Measurements from ENCODE around the gene NDUFS6.

NDUFS6 gene

DNA sequence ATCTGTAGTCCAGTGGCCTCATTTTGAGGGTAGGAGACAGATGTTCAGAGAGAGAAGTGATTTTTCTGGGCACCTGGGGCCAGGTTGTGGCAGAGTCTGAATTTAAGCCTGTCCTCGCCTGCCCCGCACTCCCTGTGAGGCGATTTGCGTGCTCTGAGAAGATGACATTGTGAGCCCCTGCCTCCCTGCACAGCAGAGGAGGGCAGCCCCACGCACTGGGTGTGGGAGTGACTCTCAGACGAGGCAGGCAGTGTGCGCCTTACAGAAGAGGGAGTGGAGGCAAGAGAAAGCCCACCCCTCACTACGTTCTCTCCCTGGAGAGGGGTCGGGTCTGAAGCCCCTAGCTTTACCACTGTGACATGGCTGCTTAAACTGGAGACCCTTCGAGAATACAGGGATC lies 45.8 kb downstream of the NDUFS6 start:
- peaks cover 12% of the 10 kb centered on the region in 2 donors for H3K27me3 ChIP-seq (ENCODE audit: control insufficient read depth in 2 of 2, insufficient read depth in 2 of 2, low read length in 2 of 2)
- no peak overlapping the region for H3K27ac ChIP-seq (ENCODE audit: low read depth in 2 of 2, low read length in 2 of 2)
- no peaks in the 10 kb centered on the region for H3K9me3 ChIP-seq (ENCODE audit: control insufficient read depth in 2 of 2, low read length in 2 of 2)
- no peaks in the 10 kb centered on the region for H3K36me3 ChIP-seq (ENCODE audit: control insufficient read depth in 2 of 2, insufficient read depth in 2 of 2, low read length in 2 of 2)
- H3K4me3 ChIP-seq (ENCODE audit: low read length in 2 of 2) = no peak overlapping the region
- H3K9ac ChIP-seq (ENCODE audit: low read depth in 1 of 2, low read length in 2 of 2) = no peak overlapping the region
- no peaks in the 10 kb centered on the region for H3K4me1 ChIP-seq (ENCODE audit: control insufficient read depth in 2 of 2, insufficient read depth in 2 of 2, low read length in 2 of 2)

DNA sequence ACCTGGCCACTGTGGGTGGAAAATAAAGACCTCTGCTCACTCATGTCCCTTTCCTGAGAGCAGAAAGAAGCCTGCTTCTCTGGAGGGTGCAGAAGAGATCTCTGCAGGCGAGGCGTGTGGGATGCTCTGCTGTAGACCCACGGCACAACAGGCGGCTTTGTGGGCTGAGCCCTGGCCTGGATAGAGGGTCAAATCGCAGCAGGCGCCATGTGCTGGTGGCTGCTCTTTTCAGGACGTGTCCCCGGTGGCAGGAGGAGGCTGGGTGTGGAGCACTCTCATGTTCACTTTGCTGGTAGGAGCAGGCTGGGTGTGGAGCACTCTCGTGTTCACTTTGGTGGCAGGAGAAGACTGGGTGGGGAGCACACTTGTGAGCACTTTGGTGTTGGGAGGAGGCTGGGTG lies 46.4 kb downstream of the NDUFS6 start:
- Histone ChIP-seq H3K9ac (ENCODE audit: low read depth in 1 of 2, low read length in 2 of 2) (no peak overlapping the region), H3K4me3 (ENCODE audit: low read length in 2 of 2) (no peak overlapping the region), H3K4me1 (ENCODE audit: control insufficient read depth in 2 of 2, insufficient read depth in 2 of 2, low read length in 2 of 2) (no peaks in the 10 kb centered on the region), H3K9me3 (ENCODE audit: control insufficient read depth in 2 of 2, low read length in 2 of 2) (no peaks in the 10 kb centered on the region), H3K27ac (ENCODE audit: low read depth in 2 of 2, low read length in 2 of 2) (no peak overlapping the region), H3K27me3 (ENCODE audit: control insufficient read depth in 2 of 2, insufficient read depth in 2 of 2, low read length in 2 of 2) (peaks cover 11 to 12% of the 10 kb centered on the region in 2 donors), H3K36me3 (ENCODE audit: control insufficient read depth in 2 of 2, insufficient read depth in 2 of 2, low read length in 2 of 2) (no peaks in the 10 kb centered on the region)

DNA sequence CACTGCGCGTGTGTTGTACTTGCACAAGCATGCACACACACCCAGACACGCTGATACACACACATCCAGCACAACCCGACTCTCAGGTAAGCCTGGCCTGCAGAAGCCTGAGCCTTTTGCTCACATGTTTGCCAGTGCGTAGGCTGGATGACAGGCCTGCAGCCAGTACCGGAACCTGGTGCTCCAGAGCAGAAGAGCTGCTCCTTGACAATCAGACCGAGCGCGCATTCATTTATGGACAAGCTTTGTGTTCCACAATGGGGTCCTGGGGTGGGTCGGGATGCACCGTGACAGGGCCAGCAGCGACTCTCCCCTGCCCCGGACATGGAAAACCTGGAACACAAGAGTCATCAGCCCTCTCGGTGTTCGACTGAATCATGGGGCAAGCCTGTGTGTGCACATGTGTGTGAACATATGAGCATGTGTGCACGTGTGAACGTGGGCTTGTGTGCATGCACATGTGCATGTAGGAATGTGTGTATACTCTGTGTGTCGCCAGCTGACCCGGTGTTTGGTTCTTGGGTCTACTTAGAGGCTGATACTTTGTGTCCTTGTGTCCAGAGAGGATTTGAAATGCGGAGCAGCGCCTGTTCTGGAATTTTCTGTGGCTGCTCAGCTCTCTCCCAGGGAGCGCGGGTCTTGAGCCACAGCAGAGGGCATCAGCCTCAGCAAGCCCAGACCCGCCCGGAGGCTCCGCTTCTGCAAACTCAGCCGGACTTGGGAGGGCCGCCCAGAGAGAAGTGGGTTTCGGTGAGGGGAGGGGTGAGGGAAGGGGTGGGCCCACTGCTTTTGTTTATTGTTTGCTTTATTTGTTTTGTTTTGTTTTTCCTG lies 49.3 kb downstream of the NDUFS6 start:
- H3K9ac ChIP-seq (ENCODE audit: low read depth in 1 of 2, low read length in 2 of 2) = no peak overlapping the region

DNA sequence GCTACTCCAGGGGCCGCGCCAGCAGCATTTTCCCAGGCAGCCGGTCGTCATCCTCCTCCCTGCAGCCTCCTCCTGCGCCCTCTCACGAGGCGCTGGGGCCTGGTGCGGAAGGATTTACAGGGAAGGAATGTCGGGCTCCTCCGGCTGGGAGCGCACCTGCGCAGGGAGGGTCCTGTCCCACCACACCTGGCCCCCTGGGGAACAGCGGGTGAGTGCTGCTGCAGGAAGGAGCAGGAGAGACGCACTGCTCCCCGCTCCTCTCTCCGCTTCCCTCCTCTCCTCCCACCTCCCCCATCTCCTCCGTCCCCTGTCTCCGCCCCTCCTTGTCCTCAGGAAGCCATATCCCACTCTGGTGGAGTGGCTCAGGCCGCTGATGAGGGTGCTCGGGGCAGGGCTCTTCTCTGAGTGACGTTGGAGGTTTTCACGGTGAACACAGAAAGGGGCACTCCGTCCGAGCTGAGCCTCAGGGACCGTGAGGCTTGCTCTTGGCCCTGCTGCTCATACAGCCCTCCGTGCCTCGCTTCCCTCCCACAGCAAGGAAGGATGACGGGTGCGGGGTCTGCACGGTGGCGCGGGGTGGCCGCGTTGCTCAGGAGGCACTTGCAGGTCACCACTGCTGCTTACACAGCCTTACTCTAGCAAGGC lies 50.2 kb downstream of the NDUFS6 start:
- H3K4me3 ChIP-seq (ENCODE audit: low read length in 2 of 2) = no peak overlapping the region
- H3K27me3 ChIP-seq (ENCODE audit: control insufficient read depth in 2 of 2, insufficient read depth in 2 of 2, low read length in 2 of 2) = peaks cover 14 to 17% of the 10 kb centered on the region in 2 donors
- no peaks in the 10 kb centered on the region for H3K4me1 ChIP-seq (ENCODE audit: control insufficient read depth in 2 of 2, insufficient read depth in 2 of 2, low read length in 2 of 2)
- H3K36me3 ChIP-seq (ENCODE audit: control insufficient read depth in 2 of 2, insufficient read depth in 2 of 2, low read length in 2 of 2) = no peaks in the 10 kb centered on the region
- H3K9me3 ChIP-seq (ENCODE audit: control insufficient read depth in 2 of 2, low read length in 2 of 2) = no peaks in the 10 kb centered on the region
- H3K9ac ChIP-seq (ENCODE audit: low read depth in 1 of 2, low read length in 2 of 2) = no peak overlapping the region
- no peak overlapping the region for H3K27ac ChIP-seq (ENCODE audit: low read depth in 2 of 2, low read length in 2 of 2)

More for the DNA sequence above, 49.3 kb downstream of the NDUFS6 start:
- Histone ChIP-seq H3K27me3 (ENCODE audit: control insufficient read depth in 2 of 2, insufficient read depth in 2 of 2, low read length in 2 of 2) (peaks cover 14 to 17% of the 10 kb centered on the region in 2 donors), H3K4me3 (ENCODE audit: low read length in 2 of 2) (no peak overlapping the region), H3K9me3 (ENCODE audit: control insufficient read depth in 2 of 2, low read length in 2 of 2) (no peaks in the 10 kb centered on the region), H3K4me1 (ENCODE audit: control insufficient read depth in 2 of 2, insufficient read depth in 2 of 2, low read length in 2 of 2) (no peaks in the 10 kb centered on the region), H3K36me3 (ENCODE audit: control insufficient read depth in 2 of 2, insufficient read depth in 2 of 2, low read length in 2 of 2) (no peaks in the 10 kb centered on the region), H3K27ac (ENCODE audit: low read depth in 2 of 2, low read length in 2 of 2) (no peak overlapping the region)

DNA sequence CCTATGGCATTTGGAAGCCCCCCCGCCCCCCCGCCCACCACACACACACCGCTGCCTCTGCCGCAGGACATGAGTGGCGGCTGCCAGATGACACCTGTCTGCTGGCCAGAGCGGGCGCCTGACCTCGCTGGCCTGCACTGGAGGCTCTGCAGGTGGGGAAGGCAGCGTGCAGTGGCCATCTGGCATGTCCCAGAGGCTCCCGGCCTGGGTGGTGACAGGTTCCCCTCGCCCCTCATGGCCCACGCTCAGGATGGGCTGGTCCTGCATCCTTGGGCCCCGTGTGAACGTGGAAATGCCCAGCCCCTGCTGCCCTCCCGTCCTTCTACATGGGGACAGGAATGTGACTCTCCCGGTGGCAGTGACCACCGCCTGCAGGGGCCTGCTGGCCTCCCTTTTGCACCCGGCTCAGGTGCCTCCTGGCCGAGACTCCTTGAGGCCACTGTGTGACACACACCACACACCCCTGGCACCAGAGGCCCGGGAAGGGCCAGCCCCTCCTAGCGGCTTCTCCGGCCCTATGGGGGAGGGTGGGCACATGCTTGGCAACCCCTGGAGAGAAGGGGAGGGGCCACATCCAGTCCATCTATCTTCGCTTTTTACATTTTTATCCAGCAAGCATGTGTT lies 51.2 kb downstream of the NDUFS6 start:
- Histone ChIP-seq H3K4me3 (ENCODE audit: low read length in 2 of 2) (no peak overlapping the region), H3K27me3 (ENCODE audit: control insufficient read depth in 2 of 2, insufficient read depth in 2 of 2, low read length in 2 of 2) (peaks cover 14 to 17% of the 10 kb centered on the region in 2 donors), H3K36me3 (ENCODE audit: control insufficient read depth in 2 of 2, insufficient read depth in 2 of 2, low read length in 2 of 2) (no peaks in the 10 kb centered on the region), H3K9ac (ENCODE audit: low read depth in 1 of 2, low read length in 2 of 2) (no peak overlapping the region), H3K9me3 (ENCODE audit: control insufficient read depth in 2 of 2, low read length in 2 of 2) (no peaks in the 10 kb centered on the region), H3K4me1 (ENCODE audit: control insufficient read depth in 2 of 2, insufficient read depth in 2 of 2, low read length in 2 of 2) (no peaks in the 10 kb centered on the region), H3K27ac (ENCODE audit: low read depth in 2 of 2, low read length in 2 of 2) (no peak overlapping the region)

DNA sequence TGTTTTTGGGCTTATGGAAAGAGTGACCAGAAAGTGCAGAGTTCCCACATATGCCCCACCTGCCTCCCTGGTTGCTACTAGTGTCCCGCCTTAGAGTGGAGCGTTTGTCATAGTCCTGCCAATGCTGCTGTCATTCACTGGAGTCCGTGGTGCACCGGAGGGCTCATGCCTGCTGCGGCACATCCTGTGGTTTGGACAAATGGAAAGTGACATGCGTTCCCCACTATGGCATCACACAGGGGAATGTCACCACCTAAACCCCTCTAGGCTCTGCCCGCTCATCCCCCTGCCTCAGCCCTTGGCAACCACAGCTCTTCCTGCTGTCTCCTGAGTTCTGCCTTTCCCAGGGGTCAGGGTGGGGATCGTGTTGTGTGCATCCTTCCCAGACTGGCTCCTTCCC lies 52.3 kb downstream of the NDUFS6 start:
- H3K9me3 ChIP-seq (ENCODE audit: control insufficient read depth in 2 of 2, low read length in 2 of 2) = no peaks in the 10 kb centered on the region
- peaks cover 14 to 17% of the 10 kb centered on the region in 2 donors for H3K27me3 ChIP-seq (ENCODE audit: control insufficient read depth in 2 of 2, insufficient read depth in 2 of 2, low read length in 2 of 2)
- no peaks in the 10 kb centered on the region for H3K36me3 ChIP-seq (ENCODE audit: control insufficient read depth in 2 of 2, insufficient read depth in 2 of 2, low read length in 2 of 2)
- H3K9ac ChIP-seq (ENCODE audit: low read depth in 1 of 2, low read length in 2 of 2) = no peak overlapping the region
- no peaks in the 10 kb centered on the region for H3K4me1 ChIP-seq (ENCODE audit: control insufficient read depth in 2 of 2, insufficient read depth in 2 of 2, low read length in 2 of 2)
- no peak overlapping the region for H3K4me3 ChIP-seq (ENCODE audit: low read length in 2 of 2)
- H3K27ac ChIP-seq (ENCODE audit: low read depth in 2 of 2, low read length in 2 of 2) = no peak overlapping the region

DNA sequence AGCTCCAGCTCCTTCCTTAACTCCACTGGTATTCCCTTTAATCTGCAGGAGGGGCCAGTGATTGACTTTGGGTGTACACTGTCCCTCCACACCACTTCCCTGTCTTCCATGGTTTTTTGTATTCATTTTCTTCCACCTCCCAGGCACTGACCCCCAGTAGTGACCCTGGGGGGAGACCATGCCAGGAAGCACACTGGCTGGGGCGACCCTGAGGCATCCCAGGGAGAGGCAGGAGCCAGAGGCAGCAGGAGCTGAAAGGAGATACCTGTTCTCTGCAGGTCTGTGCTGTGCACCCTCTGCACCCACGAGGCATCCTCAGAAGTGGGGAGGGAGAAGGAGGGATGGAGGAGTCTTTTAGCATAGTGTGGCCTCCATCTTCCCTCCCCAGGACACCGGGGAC lies 53.9 kb downstream of the NDUFS6 start:
- H3K4me3 ChIP-seq (ENCODE audit: low read length in 2 of 2) = no peak overlapping the region
- H3K27me3 ChIP-seq (ENCODE audit: control insufficient read depth in 2 of 2, insufficient read depth in 2 of 2, low read length in 2 of 2) = peaks cover 9 to 15% of the 10 kb centered on the region in 2 donors
- H3K9me3 ChIP-seq (ENCODE audit: control insufficient read depth in 2 of 2, low read length in 2 of 2) = no peaks in the 10 kb centered on the region

DNA sequence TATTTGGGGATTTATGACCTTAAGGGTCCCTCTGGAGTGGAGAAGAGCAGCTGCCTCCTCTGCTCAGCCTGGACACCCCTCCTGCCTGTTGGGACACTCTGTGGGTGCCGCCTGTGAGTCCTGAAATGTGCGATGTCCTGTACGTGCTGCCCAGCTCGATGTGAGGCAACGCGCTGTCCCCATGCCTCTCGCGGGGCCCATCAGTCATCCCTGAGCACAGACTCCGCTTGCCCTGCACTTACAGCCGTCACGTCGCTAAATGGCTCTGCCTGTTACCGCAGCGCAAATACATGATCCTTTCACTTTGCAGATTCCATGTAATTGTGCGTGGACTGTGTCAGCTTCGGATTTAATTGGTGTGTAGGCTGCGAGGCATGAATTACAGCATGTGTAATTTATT lies 54.4 kb downstream of the NDUFS6 start:
- Histone ChIP-seq H3K36me3 (ENCODE audit: control insufficient read depth in 2 of 2, insufficient read depth in 2 of 2, low read length in 2 of 2) (no peaks in the 10 kb centered on the region), H3K27ac (ENCODE audit: low read depth in 2 of 2, low read length in 2 of 2) (no peak overlapping the region), H3K4me1 (ENCODE audit: control insufficient read depth in 2 of 2, insufficient read depth in 2 of 2, low read length in 2 of 2) (no peaks in the 10 kb centered on the region), H3K4me3 (ENCODE audit: low read length in 2 of 2) (no peak overlapping the region), H3K9ac (ENCODE audit: low read depth in 1 of 2, low read length in 2 of 2) (no peak overlapping the region), H3K9me3 (ENCODE audit: control insufficient read depth in 2 of 2, low read length in 2 of 2) (no peaks in the 10 kb centered on the region), H3K27me3 (ENCODE audit: control insufficient read depth in 2 of 2, insufficient read depth in 2 of 2, low read length in 2 of 2) (peaks cover 7 to 10% of the 10 kb centered on the region in 2 donors)

More for the DNA sequence above, 53.9 kb downstream of the NDUFS6 start:
- Histone ChIP-seq H3K36me3 (ENCODE audit: control insufficient read depth in 2 of 2, insufficient read depth in 2 of 2, low read length in 2 of 2) (no peaks in the 10 kb centered on the region), H3K4me1 (ENCODE audit: control insufficient read depth in 2 of 2, insufficient read depth in 2 of 2, low read length in 2 of 2) (no peaks in the 10 kb centered on the region), H3K9ac (ENCODE audit: low read depth in 1 of 2, low read length in 2 of 2) (no peak overlapping the region), H3K27ac (ENCODE audit: low read depth in 2 of 2, low read length in 2 of 2) (no peak overlapping the region)

DNA sequence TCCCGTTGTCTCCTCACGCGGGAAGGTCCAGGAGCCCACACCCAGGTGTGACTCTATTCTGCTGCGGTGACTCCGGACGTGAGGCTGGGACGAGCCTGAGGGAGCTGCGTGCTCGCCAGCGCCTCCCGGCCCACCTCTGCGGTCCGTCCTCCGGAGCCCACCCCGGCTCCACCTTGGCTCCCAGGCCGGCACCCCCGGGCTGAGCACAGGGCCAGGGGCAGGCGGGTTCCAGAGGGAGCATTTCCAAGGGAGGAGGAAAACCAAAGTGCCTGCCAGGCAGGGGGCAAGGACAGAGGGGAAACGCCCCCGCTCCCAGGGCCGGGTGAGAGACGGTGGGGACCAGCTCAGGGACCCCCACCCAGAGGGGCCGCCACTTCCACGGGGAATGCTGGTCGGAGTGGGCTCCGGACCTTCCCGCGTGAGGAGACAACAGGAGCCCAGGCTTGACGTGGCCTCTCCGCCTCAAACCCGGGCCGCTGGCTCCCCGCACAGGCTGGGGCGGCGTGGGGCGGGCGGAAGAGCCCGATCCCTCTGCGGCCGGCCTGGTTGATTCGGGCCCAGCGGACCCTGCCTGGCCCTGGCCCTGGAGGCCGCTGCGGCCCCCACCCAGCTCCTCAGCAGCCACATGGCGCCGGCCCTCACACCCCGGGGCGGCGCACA lies 55.5 kb downstream of the NDUFS6 start:
- no peak overlapping the region for H3K9ac ChIP-seq (ENCODE audit: low read depth in 1 of 2, low read length in 2 of 2)

DNA sequence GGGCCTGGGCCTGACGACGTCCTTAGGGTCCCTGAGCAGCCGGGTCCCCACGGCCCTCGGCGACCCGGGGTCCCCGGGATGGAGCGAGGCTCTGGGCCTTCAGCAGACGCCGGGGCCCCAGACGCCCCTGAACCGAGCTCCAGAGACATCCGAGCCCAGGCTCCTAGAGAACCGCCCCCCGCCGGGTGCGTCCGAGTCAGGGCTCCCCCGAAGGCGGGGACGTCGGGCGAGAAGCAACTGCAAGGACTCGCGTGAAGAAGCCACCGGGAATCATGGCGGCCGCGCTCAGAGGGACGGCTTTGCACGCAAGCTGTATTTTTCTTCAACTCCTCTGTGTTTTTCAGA lies 56.0 kb downstream of the NDUFS6 start:
- no peak overlapping the region for H3K9ac ChIP-seq (ENCODE audit: low read depth in 1 of 2, low read length in 2 of 2)
- no peaks in the 10 kb centered on the region for H3K9me3 ChIP-seq (ENCODE audit: control insufficient read depth in 2 of 2, low read length in 2 of 2)
- no peaks in the 10 kb centered on the region for H3K4me1 ChIP-seq (ENCODE audit: control insufficient read depth in 2 of 2, insufficient read depth in 2 of 2, low read length in 2 of 2)
- no peak overlapping the region for H3K4me3 ChIP-seq (ENCODE audit: low read length in 2 of 2)
- no peaks in the 10 kb centered on the region for H3K36me3 ChIP-seq (ENCODE audit: control insufficient read depth in 2 of 2, insufficient read depth in 2 of 2, low read length in 2 of 2)
- peaks cover 5% of the 10 kb centered on the region in 2 donors for H3K27me3 ChIP-seq (ENCODE audit: control insufficient read depth in 2 of 2, insufficient read depth in 2 of 2, low read length in 2 of 2)
- H3K27ac ChIP-seq (ENCODE audit: low read depth in 2 of 2, low read length in 2 of 2) = no peak overlapping the region

More for the DNA sequence above, 55.5 kb downstream of the NDUFS6 start:
- no peaks in the 10 kb centered on the region for H3K36me3 ChIP-seq (ENCODE audit: control insufficient read depth in 2 of 2, insufficient read depth in 2 of 2, low read length in 2 of 2)
- H3K4me3 ChIP-seq (ENCODE audit: low read length in 2 of 2) = no peak overlapping the region
- no peaks in the 10 kb centered on the region for H3K4me1 ChIP-seq (ENCODE audit: control insufficient read depth in 2 of 2, insufficient read depth in 2 of 2, low read length in 2 of 2)
- H3K27me3 ChIP-seq (ENCODE audit: control insufficient read depth in 2 of 2, insufficient read depth in 2 of 2, low read length in 2 of 2) = peaks cover 4 to 5% of the 10 kb centered on the region in 2 donors
- H3K27ac ChIP-seq (ENCODE audit: low read depth in 2 of 2, low read length in 2 of 2) = no peak overlapping the region
- H3K9me3 ChIP-seq (ENCODE audit: control insufficient read depth in 2 of 2, low read length in 2 of 2) = no peaks in the 10 kb centered on the region

Measured in mucosa of rectum (tissue), 2 donors.